Measurements from ENCODE around the gene CCDC183. TPM values are rescaled to one million over a fixed set of nuclear protein-coding genes. Genes with fewer than 3 reads are reported as not detected.

Gene CCDC183
- total RNA-seq, 1 experiment from 2014 or later: 4.2 TPM

GRCh38 chr9:136856541-136857141, 60.5 kb downstream of the CCDC183 start:
- H3K4me1 Mint-ChIP-seq (ENCODE audit: low read depth, unreplicated experiment): no peaks in the 10 kb centered on the region
- peaks cover 80% of the 10 kb centered on the region for H3K36me3 Mint-ChIP-seq (ENCODE audit: insufficient read depth, unreplicated experiment)
- CTCF ChIA-PET: no interaction called here
- H3K4me3 Mint-ChIP-seq (ENCODE audit: unreplicated experiment): no peak overlapping the region
- H3K27ac Mint-ChIP-seq (ENCODE audit: unreplicated experiment): no peak overlapping the region
- BruUV-seq (replicated peaks): no TSS peak
- no peaks in the 10 kb centered on the region for H3K27me3 ChIP-seq (replicated peaks; ENCODE audit: control insufficient read depth, insufficient read depth, low read length)
- POLR2A ChIA-PET: no interaction called here
- peak in 1 of 2 experiments; percentile 38 for DNase-seq
- H3K36me3 ChIP-seq (ENCODE audit: control insufficient read depth, insufficient read depth, low read length): 0 out of 2 replicates have a peak, but pooled peaks cover 1% of the 10 kb centered on the region
- H3K9me3 ChIP-seq: no peaks in the 10 kb centered on the region
- no peak overlapping the region for H3K4me3 ChIP-seq (ENCODE audit: low read depth, low read length)
- no peaks in the 10 kb centered on the region for H3K9me3 Mint-ChIP-seq (ENCODE audit: unreplicated experiment)
- no peak for TF ChIP-seq CTCF (IDR thresholded peaks at IDR 0.05; ENCODE audit: insufficient read depth in 1 of 2, low read depth in 1 of 2, low read length in 1 of 2, severe bottlenecking in 1 of 2, unreplicated experiment in 1 of 2)
- H3K27me3 Mint-ChIP-seq (ENCODE audit: insufficient read depth, unreplicated experiment): no peaks in the 10 kb centered on the region
- intact Hi-C loops (cut with micrococcal nuclease; ENCODE audit: unreplicated experiment): no loop called here
- H3K4me1 ChIP-seq: peaks cover 10% of the 10 kb centered on the region

- H3K9me3 Mint-ChIP-seq (ENCODE audit: unreplicated experiment): no peaks in the 10 kb centered on the region
Observed at GRCh38 chr9:136857166-136857565, 61.0 kb downstream of the CCDC183 start.

More at GRCh38 chr9:136857166-136857565, 61.0 kb downstream of the CCDC183 start:
- H3K27me3 Mint-ChIP-seq (ENCODE audit: insufficient read depth, unreplicated experiment): no peaks in the 10 kb centered on the region
- intact Hi-C loops (cut with micrococcal nuclease; ENCODE audit: unreplicated experiment): no loop called here
- peaks cover 82% of the 10 kb centered on the region for H3K36me3 Mint-ChIP-seq (ENCODE audit: insufficient read depth, unreplicated experiment)
- no peak for DNase-seq
- ChIA-PET CTCF (no interaction called here), POLR2A (no interaction called here)
- H3K4me1 Mint-ChIP-seq (ENCODE audit: low read depth, unreplicated experiment): no peaks in the 10 kb centered on the region
- H3K4me3 ChIP-seq (ENCODE audit: low read depth, low read length): no peak overlapping the region
- H3K4me3 Mint-ChIP-seq (ENCODE audit: unreplicated experiment): no peak overlapping the region
- no peaks in the 10 kb centered on the region for H3K9me3 ChIP-seq
- no TSS peak for BruUV-seq (replicated peaks)
- H3K27ac Mint-ChIP-seq (ENCODE audit: unreplicated experiment): peak overlapping the region; percentile 16
- H3K27me3 ChIP-seq (replicated peaks; ENCODE audit: control insufficient read depth, insufficient read depth, low read length): no peaks in the 10 kb centered on the region
- peaks cover 10% of the 10 kb centered on the region for H3K4me1 ChIP-seq
- 0 out of 2 replicates have a peak, but pooled peaks cover 1% of the 10 kb centered on the region for H3K36me3 ChIP-seq (ENCODE audit: control insufficient read depth, insufficient read depth, low read length)
- TF ChIP-seq CTCF (IDR thresholded peaks at IDR 0.05; ENCODE audit: insufficient read depth in 1 of 2, low read depth in 1 of 2, low read length in 1 of 2, severe bottlenecking in 1 of 2, unreplicated experiment in 1 of 2): no peak

Small RNA genes within 50 kb of the gene (microRNA-seq; reads per million reads assigned to microRNA genes)
- gene MIR4292 (not detected), gene MIR6722 (not detected)

Other genes with a start within 250 kb of the CCDC183 start
- 30.2 and 30.4 TPM in 2 replicates for gene EGFL7, start 133.4 kb upstream of the CCDC183 start, total RNA-seq (2022)
- 68.7 and 77.1 TPM in 2 replicates for gene AGPAT2, start 108.9 kb upstream of the CCDC183 start, total RNA-seq (2022)
- gene DIPK1B, start 83.8 kb upstream of the CCDC183 start, total RNA-seq (2022): 40.4 and 40.6 TPM in 2 replicates
- gene LCN10, start 53.4 kb upstream of the CCDC183 start, total RNA-seq (2022): not detected in 2 replicates
- not detected in 2 replicates for gene LCN6, start 47.8 kb upstream of the CCDC183 start, total RNA-seq (2022)
- gene LCN8, start 38.1 kb upstream of the CCDC183 start, total RNA-seq (2022): not detected in 2 replicates
- gene LCN15, start 31.8 kb upstream of the CCDC183 start, total RNA-seq (2022): not detected in 2 replicates
- 107 and 122 TPM in 2 replicates for gene TMEM141, start 5.0 kb upstream of the CCDC183 start, total RNA-seq (2022)
- gene RABL6, start 11.6 kb downstream of the CCDC183 start, total RNA-seq (2022): 134 and 138 TPM in 2 replicates
- gene AJM1, start 46.1 kb downstream of the CCDC183 start, total RNA-seq (2022): 3.6 and 4.2 TPM in 2 replicates
- 103 and 105 TPM in 2 replicates for gene PHPT1, start 53.1 kb downstream of the CCDC183 start, total RNA-seq (2022)
- gene MAMDC4, start 56.0 kb downstream of the CCDC183 start, total RNA-seq (2022): 8.8 and 10.8 TPM in 2 replicates
- 429 and 476 TPM in 2 replicates for gene EDF1, start 70.0 kb downstream of the CCDC183 start, total RNA-seq (2022)
- gene TRAF2, start 90.2 kb downstream of the CCDC183 start, total RNA-seq (2022): 41.7 and 50.0 TPM in 2 replicates
- gene FBXW5, start 148.4 kb downstream of the CCDC183 start, total RNA-seq (2022): 66.8 and 76.1 TPM in 2 replicates
- gene C8G, start 148.9 kb downstream of the CCDC183 start, total RNA-seq (2022): 0.77 and 1.3 TPM in 2 replicates
- 20.0 and 23.2 TPM in 2 replicates for gene LCN12, start 155.9 kb downstream of the CCDC183 start, total RNA-seq (2022)
- gene PTGDS, start 181.2 kb downstream of the CCDC183 start, total RNA-seq (2022): not detected in 2 replicates
- not detected in 2 replicates for gene LCNL1, start 186.7 kb downstream of the CCDC183 start, total RNA-seq (2022)
- 66.2 TPM in 2 replicates for gene PAXX, start 196.1 kb downstream of the CCDC183 start, total RNA-seq (2022)
- gene CLIC3, start 200.2 kb downstream of the CCDC183 start, total RNA-seq (2022): 4.5 and 4.7 TPM in 2 replicates
- 22.6 and 27.3 TPM in 2 replicates for gene ABCA2, start 231.9 kb downstream of the CCDC183 start, total RNA-seq (2022)
- not detected in 2 replicates for gene FUT7, start 235.8 kb downstream of the CCDC183 start, total RNA-seq (2022)
- 44.1 and 49.2 TPM in 2 replicates for gene NPDC1, start 249.8 kb downstream of the CCDC183 start, total RNA-seq (2022)

All from Caco-2 (cell line).